Right lobe of liver (tissue), 6 donors: ENCODE results near the gene LONP1. TPM values are rescaled to one million over a fixed set of nuclear protein-coding genes. Genes with fewer than 3 reads are reported as not detected.

Experiments
- ATAC-seq, 4 donors: fragments of 200-7000 bp; cut with Tn5 transposase; one replicate each; pipeline ENCODE4 v1.9.1; 2020; ENCODE audit warnings: mild to moderate bottlenecking in 4 of 4, moderate library complexity in 4 of 4
- DNase-seq, 3 donors: peaks; one replicate each; pipeline ENCODE4 v3.0.0-alpha.2; 2020
- H3K27ac ChIP-seq, 3 donors: fragments of 200-600 bp; one replicate each; pipeline ENCODE4 v1.8.0; 2022
- H3K27me3 ChIP-seq, 2 donors: fragments of 200-600 bp; one replicate each; pipeline ENCODE4 v1.8.0; 2022
- H3K36me3 ChIP-seq, 4 donors: fragments of 200-600 bp; sonication (generic) in 1 of 4; one replicate each; pipeline versions ENCODE4 v1.5.1 to v1.8.0; 2017 to 2022; ENCODE audit warnings: control low read depth in 1 of 4
- H3K4me1 ChIP-seq, 4 donors: fragments of 200-600 bp; sonication (generic) in 1 of 4; one replicate each; pipeline versions ENCODE4 v1.5.1 to v1.8.0; 2017 to 2022; ENCODE audit warnings: control low read depth in 1 of 4
- H3K4me3 ChIP-seq, 3 donors: fragments of 200-600 bp; one replicate each; pipeline ENCODE4 v1.8.0; 2022
- H3K9me3 ChIP-seq, 4 donors: fragments of 200-600 bp; sonication (generic) in 1 of 4; one replicate each; pipeline versions ENCODE4 v1.5.1 to v1.8.0; 2017 to 2022; ENCODE audit warnings: control low read depth in 1 of 4
- POLR2A ChIP-seq: fragments of 450-650 bp; IDR thresholded peaks from one replicate; pipeline ENCODE4 v1.6.1; 2017; ENCODE audit warnings: antibody characterized with exemption, mild to moderate bottlenecking
- WGBS: methylation state at CpG from one replicate; pipeline ENCODE4 v1.1.6; 2018; ENCODE audit warnings: low coverage, low lambda C conversion rate; ENCODE audit not compliant: insufficient coverage; ENCODE audit errors: missing lambda C conversion rate; 5-methylcytosine and 5-hydroxymethylcytosine counted together
- intact Hi-C, 2 donors: fragments of 100-400 bp; cut with DNase I; formaldehyde crosslinking; loops; one replicate each; pipeline versions ENCODE4 v1.11.2 to v1.14.1; 2022
- total RNA-seq, 6 experiments: library from RNA; depleted of rRNA in 2 of 6; stranded (reverse); fragments of >200 nt in 2 of 6; fragmentation: NEBNext Ultra II Directional in 3 of 6; extraction: Animal tissue kit (Norgen Biotek cat#: 25700) in 3 of 6; gene quantifications; one replicate each; pipeline versions ENCODE4 v1.1.0 to v1.2.4, GENCODE V29; 2016 to 2023
- TF ChIP-seq, protein P1 (sequence below), 4 donors: fragments of 200-600 bp in 3 of 4; fragments of 450-650 bp in 1 of 4; IDR thresholded peaks; one replicate each; pipeline versions ENCODE4 v1.5.1 to v1.8.0; 2016 to 2022; ENCODE audit warnings: antibody characterized with exemption in 4 of 4, mild to moderate bottlenecking in 2 of 4
- donor health status: DM: no; HTN: yes; CAD: no.
- donor health status: DM: no; HTN: no; CAD: no.
- donor health status: DM: no; HTN: no; CAD: no.
- donor health status: DM: no; HTN: yes; CAD: no.
- donor health status: DM: no; HTN: yes; CAD: no.

The LONP1 gene
- total RNA-seq, 6 experiments from 2014 or later: 54.5 to 123 (median 66.8) TPM

DNA sequence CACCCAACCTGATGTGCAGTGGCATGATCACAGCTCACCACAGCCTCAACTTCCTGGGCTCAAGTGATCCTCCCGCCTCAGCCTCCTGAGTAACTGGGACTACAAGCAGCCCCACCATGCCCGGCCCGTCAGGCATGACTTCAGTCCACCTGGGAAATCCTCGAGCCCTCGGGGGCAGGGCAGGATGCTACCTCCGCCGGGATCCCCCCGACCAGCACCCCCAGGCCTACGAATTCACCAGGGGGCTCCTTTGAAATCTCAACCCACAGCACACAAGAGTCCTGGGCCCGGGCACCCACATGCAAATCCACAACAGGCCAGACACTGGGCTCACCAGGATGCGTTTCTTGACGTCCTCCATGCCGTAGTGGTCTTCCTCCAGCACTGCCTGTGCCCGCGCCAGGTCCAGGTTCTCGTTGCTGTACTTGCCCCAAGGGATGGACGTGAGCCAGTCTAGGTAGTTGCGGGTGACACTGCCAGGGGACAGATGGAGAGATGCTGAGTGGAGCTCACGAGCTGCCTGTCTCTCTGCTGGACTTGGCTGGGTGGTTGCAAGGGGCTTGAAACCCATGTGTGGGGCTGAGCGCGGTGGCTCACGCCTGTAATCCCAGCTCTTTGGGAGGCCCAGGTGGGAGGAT is 19.4 kb downstream of the LONP1 start:
- Histone ChIP-seq H3K4me1 (no peaks in the 10 kb centered on the region), H3K27ac (no peak overlapping the region), H3K27me3 (no peaks in the 10 kb centered on the region), H3K9me3 (no peaks in the 10 kb centered on the region), H3K36me3 (peaks cover 0 to 55% (median 16%) of the 10 kb centered on the region in 4 donors), H3K4me3 (no peak overlapping the region)
- DNase-seq: no peak
- intact Hi-C loops: no loop called here
- WGBS: 95% methylated on average over 4 of the region's 22 CpGs
- no peak for ATAC-seq
- TF ChIP-seq, protein P1, sequence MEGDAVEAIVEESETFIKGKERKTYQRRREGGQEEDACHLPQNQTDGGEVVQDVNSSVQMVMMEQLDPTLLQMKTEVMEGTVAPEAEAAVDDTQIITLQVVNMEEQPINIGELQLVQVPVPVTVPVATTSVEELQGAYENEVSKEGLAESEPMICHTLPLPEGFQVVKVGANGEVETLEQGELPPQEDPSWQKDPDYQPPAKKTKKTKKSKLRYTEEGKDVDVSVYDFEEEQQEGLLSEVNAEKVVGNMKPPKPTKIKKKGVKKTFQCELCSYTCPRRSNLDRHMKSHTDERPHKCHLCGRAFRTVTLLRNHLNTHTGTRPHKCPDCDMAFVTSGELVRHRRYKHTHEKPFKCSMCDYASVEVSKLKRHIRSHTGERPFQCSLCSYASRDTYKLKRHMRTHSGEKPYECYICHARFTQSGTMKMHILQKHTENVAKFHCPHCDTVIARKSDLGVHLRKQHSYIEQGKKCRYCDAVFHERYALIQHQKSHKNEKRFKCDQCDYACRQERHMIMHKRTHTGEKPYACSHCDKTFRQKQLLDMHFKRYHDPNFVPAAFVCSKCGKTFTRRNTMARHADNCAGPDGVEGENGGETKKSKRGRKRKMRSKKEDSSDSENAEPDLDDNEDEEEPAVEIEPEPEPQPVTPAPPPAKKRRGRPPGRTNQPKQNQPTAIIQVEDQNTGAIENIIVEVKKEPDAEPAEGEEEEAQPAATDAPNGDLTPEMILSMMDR (IDR thresholded peaks at IDR 0.05): no peak
- TF ChIP-seq POLR2A: no peak

DNA sequence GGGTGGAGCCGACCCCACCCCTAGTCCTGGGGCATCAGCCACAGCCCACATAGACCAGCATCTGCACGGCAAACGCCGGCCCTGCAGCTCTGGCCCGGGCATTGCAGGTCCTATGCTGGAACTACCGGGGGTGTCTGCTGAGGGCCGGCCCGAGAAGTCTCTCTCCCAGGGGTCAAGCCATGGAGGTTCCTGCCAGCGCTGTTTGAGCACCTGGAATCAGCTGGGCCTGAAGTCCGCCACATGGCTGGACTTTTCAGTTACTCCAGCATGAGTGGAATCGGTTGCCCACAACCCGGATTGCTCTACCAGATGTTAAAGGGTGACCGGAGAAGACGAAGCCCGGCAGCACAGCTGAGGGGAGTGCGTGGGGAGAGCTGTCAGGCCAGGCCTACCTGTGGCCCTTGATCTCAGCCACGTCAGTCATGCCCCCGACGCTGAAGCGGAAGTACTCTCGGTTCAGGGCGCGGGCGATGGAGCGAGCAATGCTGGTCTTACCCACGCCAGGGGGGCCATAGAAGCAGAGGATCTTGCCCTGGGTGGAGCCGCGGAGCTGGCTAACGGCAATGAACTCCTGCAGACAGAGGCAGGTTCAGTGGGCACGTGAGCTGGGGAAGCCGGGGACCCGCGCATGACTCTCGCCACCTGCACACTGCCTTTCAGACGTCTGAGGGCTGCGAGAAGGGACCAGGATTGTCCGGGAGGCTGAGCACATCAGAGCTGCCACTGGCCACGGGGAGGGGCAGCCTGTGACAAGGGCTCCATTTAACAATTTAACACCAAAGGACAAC is 21.1 kb downstream of the LONP1 start:
- H3K4me3 ChIP-seq: no peak overlapping the region
- intact Hi-C loops: no loop called here
- ATAC-seq (no peak), DNase-seq (peak in 1 of 3 donors; percentile 46)
- H3K4me1 ChIP-seq: no peaks in the 10 kb centered on the region
- WGBS: 62% methylated on average over 3 of the region's 38 CpGs
- H3K27ac ChIP-seq: no peak overlapping the region
- no peaks in the 10 kb centered on the region for H3K9me3 ChIP-seq
- TF ChIP-seq POLR2A: no peak
- TF ChIP-seq, protein P1 (IDR thresholded peaks at IDR 0.05): no peak
- no peaks in the 10 kb centered on the region for H3K27me3 ChIP-seq
- peaks cover 0 to 55% (median 18%) of the 10 kb centered on the region in 4 donors for H3K36me3 ChIP-seq

DNA sequence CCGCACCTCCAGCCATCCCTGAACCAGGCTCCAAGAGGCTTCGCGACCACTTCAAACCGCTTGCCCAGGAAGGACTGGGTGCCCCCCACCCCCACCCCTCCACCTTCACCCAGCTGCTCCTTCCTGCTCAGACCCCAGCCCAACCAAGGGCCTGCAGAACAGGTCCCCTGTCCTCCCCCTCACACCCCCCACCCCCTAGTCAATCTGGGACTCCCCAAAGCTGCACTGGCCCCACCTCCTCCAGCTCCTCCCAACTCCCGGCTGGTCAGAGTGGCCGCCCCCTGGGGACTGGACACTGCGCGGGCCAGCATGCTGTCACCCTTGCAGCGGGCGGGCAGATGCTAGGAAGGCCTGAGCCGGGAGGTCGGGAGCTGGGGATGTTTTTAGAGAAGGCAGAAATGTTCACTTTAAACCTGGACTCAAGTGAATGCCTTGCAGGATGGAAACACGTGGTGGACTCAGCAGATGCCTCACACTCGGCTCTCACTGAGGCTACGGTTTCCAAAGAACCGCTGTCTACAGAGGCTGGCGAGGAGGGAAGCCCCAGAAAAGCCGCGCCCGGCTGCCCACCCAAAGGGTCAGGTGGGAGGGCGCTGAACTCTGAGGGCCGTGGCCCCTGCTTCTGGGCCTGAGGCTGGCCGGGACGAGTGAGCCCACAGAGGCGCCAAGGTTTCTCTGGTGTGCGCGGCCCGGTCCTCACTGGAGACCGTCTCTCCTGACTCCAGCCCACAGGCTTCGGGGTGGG is 21.9 kb downstream of the LONP1 start:
- Histone ChIP-seq H3K9me3 (no peaks in the 10 kb centered on the region), H3K27ac (no peak overlapping the region), H3K4me1 (no peaks in the 10 kb centered on the region), H3K4me3 (no peak overlapping the region), H3K27me3 (no peaks in the 10 kb centered on the region), H3K36me3 (peaks cover 0 to 54% (median 19%) of the 10 kb centered on the region in 4 donors)
- intact Hi-C loops: no loop called here
- TF ChIP-seq POLR2A: no peak
- TF ChIP-seq, protein P1 (IDR thresholded peaks at IDR 0.05): no peak
- 76% methylated on average over 3 of the region's 30 CpGs for WGBS
- DNase-seq (peak in 1 of 3 donors; percentile 42), ATAC-seq (no peak)

DNA sequence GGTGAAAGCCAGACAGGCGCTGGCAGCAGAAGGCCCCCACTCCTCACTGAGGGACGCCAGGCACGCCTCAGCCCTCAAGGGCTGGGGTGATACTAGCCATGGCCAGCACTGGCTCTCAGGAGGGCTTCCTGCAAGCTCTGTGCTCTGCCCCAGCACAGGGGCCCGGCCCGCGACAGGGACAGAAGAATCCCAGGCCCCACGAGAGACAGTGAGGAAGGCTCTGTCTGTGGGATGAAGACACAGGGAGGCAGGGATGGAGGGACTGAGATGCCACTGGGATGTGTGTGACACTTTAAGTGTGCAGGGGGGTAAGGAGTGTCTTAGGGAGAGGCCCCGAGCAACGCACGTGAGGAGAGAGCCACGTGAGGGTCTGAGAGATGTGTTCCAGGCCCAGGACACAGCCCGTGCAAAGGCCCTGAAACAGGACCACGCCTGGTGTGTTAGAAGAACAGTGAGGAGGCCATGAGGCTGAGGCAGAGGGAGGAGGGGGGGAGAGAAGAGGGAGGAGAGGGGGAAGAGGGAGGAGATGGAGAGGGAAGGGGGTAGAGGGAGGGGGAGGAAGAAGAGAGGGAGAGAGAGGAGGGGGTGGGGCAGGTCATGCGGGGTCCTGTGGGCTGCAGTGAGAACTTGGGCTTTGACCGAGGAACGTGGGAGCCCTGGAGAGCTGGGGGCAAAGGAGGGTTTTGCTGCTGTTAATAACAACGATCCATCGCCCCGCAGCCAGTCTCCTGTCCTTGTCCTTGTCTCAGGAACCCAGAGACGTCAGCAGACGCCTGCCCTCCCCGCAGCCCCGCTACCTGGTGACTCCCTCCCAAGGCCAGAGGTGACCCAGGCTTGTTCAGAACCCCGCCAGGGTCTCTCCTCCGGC is 22.7 kb downstream of the LONP1 start:
- no peaks in the 10 kb centered on the region for H3K27me3 ChIP-seq
- H3K9me3 ChIP-seq: no peaks in the 10 kb centered on the region
- H3K4me3 ChIP-seq: no peak overlapping the region
- DNase-seq (no peak), ATAC-seq (no peak)
- intact Hi-C loops: no loop called here
- H3K36me3 ChIP-seq: peaks cover 0 to 62% (median 20%) of the 10 kb centered on the region in 4 donors
- TF ChIP-seq POLR2A: no peak
- TF ChIP-seq, protein P1 (IDR thresholded peaks at IDR 0.05): no peak
- no peak overlapping the region for H3K27ac ChIP-seq
- H3K4me1 ChIP-seq: no peaks in the 10 kb centered on the region
- WGBS: 78% methylated on average over 9 of the region's 25 CpGs
